Activated CD4-positive, alpha-beta T cell treated with anti-CD3 and anti-CD28 coated beads for 4 hours (primary cell): ENCODE measurements around the gene PDCL3.
A peak's percentile ranks its signal among the peaks of the same experiment; 100 is the strongest.

Experiments
- DNase-seq, 2 donors: peaks; one replicate each; pipeline ENCODE4 v3.0.0-alpha.2; 2020

Gene PDCL3

GRCh38 chr2:100561191-100561590 lies 1.6 kb upstream of the PDCL3 start:
- no peak for DNase-seq

- DNase-seq: no peak
Measured at GRCh38 chr2:100563407-100564247, 834 bp downstream of the PDCL3 start.

GRCh38 chr2:100568989-100569388 lies 6.2 kb downstream of the PDCL3 start:
- no peak for DNase-seq

DNA sequence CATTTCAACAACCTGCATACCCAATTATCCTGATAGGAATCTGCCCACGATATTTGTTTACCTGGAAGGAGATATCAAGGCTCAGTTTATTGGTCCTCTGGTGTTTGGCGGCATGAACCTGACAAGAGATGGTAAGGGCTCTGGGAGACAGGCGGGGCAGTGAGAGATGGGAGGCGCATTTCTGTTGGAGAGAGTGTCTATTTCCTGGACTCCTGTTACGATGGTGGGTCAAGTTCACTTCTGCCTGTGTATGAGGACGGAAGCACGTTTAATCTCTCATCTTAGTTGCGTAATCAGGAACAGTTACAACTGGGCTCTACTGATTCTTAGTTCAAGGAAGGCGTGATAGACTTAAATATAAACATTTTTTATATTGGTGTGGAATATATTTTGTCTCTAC lies 8.9 kb downstream of the PDCL3 start:
- no peak for DNase-seq

DNA sequence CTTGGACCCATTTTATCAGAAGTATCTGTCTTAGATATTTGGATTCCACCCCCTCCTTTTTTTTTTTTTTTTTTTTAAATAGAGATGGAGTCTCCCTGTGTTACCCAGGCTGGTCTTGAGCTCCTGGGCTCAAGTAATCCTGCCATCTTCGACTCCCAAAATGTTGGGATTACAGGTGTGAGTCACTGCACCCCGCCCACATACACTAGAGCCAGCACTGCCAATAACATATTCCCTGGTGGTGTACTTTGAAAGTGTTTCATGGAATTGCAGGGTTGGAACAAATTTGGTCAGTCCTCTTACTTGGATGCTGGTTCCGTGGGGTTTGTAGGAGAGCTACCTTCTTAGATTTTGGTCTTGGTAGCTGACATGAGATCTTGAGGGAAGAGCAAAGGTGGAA lies 15.0 kb downstream of the PDCL3 start:
- DNase-seq: no peak

GRCh38 chr2:100580367-100581276 lies 17.8 kb downstream of the PDCL3 start:
- DNase-seq: peak; percentile 43 to 47

- no peak for DNase-seq
Measured at GRCh38 chr2:100581277-100581612, 18.5 kb downstream of the PDCL3 start.

DNA sequence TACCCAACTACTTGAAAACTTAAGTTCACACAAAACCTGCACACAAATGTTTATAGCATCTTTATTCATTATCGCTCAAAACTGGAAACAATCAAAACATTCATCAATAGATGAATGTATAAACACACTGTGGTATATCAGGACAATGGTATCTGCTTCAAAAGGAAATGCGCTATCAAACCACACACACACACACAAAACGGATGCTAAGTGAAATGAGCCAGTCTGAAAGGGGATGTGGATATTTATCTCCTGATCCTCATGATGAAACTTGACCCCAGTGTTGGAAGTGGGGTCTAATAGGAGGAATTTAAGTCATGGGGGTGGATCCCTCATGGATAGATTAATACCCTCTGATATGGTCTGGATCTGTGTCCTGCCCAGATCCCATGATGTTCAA lies 22.0 kb downstream of the PDCL3 start:
- no peak for DNase-seq

DNA sequence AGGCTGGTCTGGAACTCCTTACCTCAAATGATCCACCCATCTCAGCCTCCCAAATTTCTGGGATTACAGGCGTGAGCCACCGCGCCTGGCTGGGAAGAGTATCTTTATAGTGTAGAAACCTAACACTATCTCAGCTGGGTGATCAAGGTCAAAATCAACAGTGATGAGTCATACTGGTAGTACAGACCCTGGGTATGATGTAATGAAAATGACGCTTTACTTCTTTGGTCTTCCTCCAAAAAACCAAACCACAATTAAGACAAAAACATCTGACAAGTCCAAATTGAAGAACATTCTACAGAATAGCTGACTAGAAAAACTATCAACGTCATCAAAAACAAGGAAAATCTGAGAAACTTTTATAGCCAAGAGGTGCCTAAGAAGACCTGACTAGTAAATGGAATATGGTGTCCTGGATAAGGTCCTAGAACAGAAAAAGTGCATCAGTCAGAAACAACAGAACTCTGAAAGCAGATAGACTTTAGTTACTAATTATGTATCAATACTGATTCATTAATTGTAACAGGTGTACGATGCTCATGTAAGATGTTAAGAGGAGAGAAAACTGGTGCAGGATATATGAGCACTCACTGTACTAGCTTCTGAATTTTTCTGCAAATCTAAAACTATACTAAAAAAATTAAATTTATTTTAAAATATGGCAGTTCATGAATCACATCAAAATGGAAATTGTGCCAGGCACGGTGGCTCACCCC lies 25.4 kb downstream of the PDCL3 start:
- peak; percentile 28 to 29 for DNase-seq

DNA sequence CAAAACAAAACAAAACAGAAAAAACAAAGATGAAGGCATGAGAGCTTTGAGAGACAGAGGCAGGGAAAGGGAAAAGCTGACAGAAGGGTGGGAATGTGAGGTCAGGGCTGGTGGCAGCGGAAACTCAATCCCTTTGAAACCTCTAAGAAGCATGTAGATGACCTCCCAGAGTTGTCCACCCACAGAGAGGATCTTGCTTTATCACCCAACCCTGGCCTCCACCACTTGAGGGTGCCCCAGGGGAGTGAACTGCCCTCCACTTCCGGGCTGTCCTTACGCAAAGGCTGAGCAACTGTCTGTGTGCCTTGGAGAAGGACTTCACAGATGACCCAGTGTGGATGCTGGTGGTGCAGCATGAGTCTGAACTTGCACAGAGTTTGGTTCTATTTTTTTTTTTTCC lies 26.7 kb downstream of the PDCL3 start:
- DNase-seq: no peak

DNA sequence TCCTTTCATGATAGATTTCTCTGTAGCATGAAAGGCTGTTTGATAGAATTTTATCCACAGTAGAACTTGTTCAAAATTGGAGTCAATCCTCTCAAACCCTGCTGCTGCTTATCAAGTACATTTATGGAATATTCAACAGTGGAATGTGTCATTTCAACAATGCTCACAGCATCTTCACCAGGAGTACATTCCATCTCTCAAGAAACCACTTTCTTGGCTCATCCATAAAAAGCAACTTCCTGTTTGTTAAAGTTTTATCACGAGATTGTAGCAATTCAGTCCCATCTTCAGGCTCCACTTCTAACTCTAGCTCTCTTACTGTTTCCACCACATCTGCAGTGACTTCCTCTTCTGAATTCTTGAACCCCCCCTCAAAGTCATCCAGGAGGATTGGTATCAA lies 29.4 kb downstream of the PDCL3 start:
- no peak for DNase-seq

GRCh38 chr2:100596465-100596864 lies 33.7 kb downstream of the PDCL3 start:
- DNase-seq: no peak

DNA sequence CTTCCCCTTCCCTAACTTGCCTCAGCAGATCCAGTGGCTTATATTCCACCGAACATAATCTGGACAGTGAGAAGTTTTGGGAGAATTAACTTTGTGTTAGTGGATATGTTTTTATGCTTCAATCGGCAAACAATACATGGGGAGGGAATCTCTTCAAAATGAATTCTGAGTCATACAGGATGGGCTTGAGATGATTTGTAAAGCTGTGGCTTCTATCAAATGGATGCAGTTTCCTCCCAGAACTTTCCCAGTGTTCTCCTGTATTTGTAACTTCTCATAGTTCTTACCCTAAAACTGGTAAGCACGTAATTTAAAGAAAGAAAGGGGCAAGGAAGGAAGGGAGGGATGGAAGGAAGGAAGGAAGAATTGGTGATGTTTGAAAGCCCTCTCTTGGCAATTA lies 36.8 kb downstream of the PDCL3 start:
- DNase-seq: no peak

- DNase-seq: no peak
Measured at GRCh38 chr2:100601661-100602060, 38.9 kb downstream of the PDCL3 start.

DNA sequence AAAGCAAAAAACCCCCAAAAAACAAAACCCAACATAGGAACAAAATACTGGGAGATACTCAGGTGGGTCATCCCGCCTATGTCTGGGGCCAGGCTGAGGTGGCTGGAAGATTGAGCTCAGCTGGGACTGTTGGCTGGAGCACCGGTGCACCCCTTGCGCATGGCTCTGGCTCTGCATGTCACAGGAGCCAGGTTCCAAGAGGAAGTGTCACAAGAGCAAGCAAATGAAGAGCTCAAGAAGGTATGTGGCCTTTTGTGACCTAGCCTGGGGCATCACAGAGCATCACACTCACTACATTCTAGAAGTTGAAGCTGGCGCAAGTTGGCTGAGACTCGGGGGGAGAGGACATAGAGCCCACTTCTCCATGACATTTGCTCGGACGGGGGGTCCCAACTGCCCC lies 40.6 kb downstream of the PDCL3 start:
- no peak for DNase-seq

GRCh38 chr2:100603948-100604633 lies 41.3 kb downstream of the PDCL3 start:
- DNase-seq: no peak

DNA sequence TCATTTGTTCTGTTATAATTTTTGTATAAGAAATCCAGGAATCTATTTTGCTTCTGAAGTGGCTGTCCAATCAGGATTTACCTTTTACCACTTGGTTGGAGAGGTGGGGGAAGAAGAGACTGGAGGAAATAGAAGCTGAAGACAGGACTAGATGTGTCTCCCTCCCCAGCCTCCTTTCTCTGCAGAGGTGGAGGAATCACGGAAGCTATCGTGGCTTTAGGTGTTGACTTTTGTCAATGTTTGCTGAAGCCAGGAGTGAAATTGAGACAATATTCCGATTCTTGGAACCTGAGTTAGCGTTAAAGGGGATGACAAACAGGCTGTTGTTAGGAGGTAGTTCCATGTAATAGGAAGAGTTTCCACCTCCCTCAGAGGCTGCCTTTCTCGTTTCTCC lies 43.5 kb downstream of the PDCL3 start:
- no peak for DNase-seq

GRCh38 chr2:100606726-100607343 lies 44.0 kb downstream of the PDCL3 start:
- peak in 1 of 2 donors; percentile 42 for DNase-seq

DNA sequence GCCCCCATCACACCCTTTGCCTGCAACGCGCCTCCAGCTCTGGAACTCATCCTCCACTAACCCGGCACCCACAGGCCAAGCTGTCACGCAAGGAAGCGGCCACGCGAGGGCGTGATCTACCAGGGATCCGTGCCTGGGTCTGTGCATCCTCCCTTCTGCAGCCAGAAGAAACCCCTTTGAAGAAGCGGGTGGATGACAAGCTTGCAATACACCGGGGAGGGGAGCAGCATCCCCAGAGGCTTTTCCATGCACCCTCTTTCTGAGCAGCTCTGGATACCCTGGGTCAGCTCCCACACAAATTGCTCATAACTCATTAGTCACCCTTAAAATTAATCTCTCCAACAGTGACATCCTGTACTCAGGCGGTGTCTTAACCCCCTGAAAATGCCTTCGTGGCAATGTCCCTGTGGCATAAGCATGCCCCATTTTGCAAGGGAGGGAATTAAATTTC lies 47.6 kb downstream of the PDCL3 start:
- peak; percentile 67 to 79 for DNase-seq

GRCh38 chr2:100611079-100612029 lies 48.6 kb downstream of the PDCL3 start:
- no peak for DNase-seq

GRCh38 chr2:100612388-100613000 lies 49.7 kb downstream of the PDCL3 start:
- no peak for DNase-seq
